Esophagus squamous epithelium (tissue), 4 donors: ENCODE measurements around the gene TCF21.
"Not testable (repeated sequence)": the region's sequence is repeated elsewhere in the genome, so short reads cannot be mapped to it uniquely, and the experiment has no call there.

Experiments used
- POLR2A ChIP-seq, 4 donors: fragments of 450-650 bp; IDR thresholded peaks; one replicate each; pipeline ENCODE4 v1.6.1; 2017; ENCODE audit warnings: antibody characterized with exemption in 4 of 4, mild to moderate bottlenecking in 4 of 4, moderate library complexity in 3 of 4
- TF ChIP-seq, protein P1 (sequence below), 6 experiments: fragments of 450-650 bp in 4 of 6; fragments of 200-600 bp in 2 of 6; sonication (generic) in 2 of 6; IDR thresholded peaks; one replicate each; pipeline ENCODE4 v1.5.1; 2016 to 2019; ENCODE audit warnings: antibody characterized with exemption in 6 of 6, mild to moderate bottlenecking in 4 of 6, moderate library complexity in 4 of 6

GRCh38 chr6:133861337-133861736, 27.6 kb upstream of the TCF21 start:
- TF ChIP-seq, protein P1, sequence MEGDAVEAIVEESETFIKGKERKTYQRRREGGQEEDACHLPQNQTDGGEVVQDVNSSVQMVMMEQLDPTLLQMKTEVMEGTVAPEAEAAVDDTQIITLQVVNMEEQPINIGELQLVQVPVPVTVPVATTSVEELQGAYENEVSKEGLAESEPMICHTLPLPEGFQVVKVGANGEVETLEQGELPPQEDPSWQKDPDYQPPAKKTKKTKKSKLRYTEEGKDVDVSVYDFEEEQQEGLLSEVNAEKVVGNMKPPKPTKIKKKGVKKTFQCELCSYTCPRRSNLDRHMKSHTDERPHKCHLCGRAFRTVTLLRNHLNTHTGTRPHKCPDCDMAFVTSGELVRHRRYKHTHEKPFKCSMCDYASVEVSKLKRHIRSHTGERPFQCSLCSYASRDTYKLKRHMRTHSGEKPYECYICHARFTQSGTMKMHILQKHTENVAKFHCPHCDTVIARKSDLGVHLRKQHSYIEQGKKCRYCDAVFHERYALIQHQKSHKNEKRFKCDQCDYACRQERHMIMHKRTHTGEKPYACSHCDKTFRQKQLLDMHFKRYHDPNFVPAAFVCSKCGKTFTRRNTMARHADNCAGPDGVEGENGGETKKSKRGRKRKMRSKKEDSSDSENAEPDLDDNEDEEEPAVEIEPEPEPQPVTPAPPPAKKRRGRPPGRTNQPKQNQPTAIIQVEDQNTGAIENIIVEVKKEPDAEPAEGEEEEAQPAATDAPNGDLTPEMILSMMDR (IDR thresholded peaks at IDR 0.05), result not testable (repeated sequence)
- TF ChIP-seq POLR2A (IDR thresholded peaks at IDR 0.05), result not testable (repeated sequence)
